Subcutaneous abdominal adipose tissue (tissue), 5 donors: ENCODE measurements around the gene CTBP2.
A peak's percentile ranks its signal among the peaks of the same experiment; 100 is the strongest.
"Not testable (repeated sequence)": the region's sequence is repeated elsewhere in the genome, so short reads cannot be mapped to it uniquely, and the experiment has no call there.

Experiments
- H3K27ac ChIP-seq: one replicate; pipeline ENCODE4 v1.7.0; 2013; ENCODE audit warnings: low read depth, mild to moderate bottlenecking, inconsistent platforms, low read length, moderate library complexity
- H3K27me3 ChIP-seq, 5 donors: one replicate each; pipeline ENCODE4 v1.7.0; 2013; ENCODE audit warnings: low read length in 5 of 5, inconsistent platforms in 1 of 5; ENCODE audit not compliant: control insufficient read depth in 5 of 5, insufficient read depth in 4 of 5
- H3K36me3 ChIP-seq, 5 donors: one replicate each; pipeline ENCODE4 v1.7.0; 2013; ENCODE audit warnings: low read length in 5 of 5; ENCODE audit not compliant: control insufficient read depth in 5 of 5, insufficient read depth in 5 of 5
- H3K4me1 ChIP-seq, 5 donors: one replicate each; pipeline ENCODE4 v1.7.0; 2013; ENCODE audit warnings: low read length in 5 of 5, mild to moderate bottlenecking in 3 of 5, moderate library complexity in 1 of 5; ENCODE audit not compliant: control insufficient read depth in 5 of 5, insufficient read depth in 5 of 5
- H3K4me3 ChIP-seq, 5 donors: one replicate each; pipeline ENCODE4 v1.7.0; 2013; ENCODE audit warnings: low read length in 5 of 5, low read depth in 1 of 5
- H3K9ac ChIP-seq, 5 donors: one replicate each; pipeline ENCODE4 v1.7.0; 2013; ENCODE audit warnings: low read length in 5 of 5, mild to moderate bottlenecking in 4 of 5, moderate library complexity in 3 of 5
- H3K9me3 ChIP-seq, 5 donors: one replicate each; pipeline ENCODE4 v1.7.0; 2013; ENCODE audit warnings: low read length in 5 of 5; ENCODE audit not compliant: control insufficient read depth in 5 of 5
- donor health status: healthy.
- donor health status: healthy.
- donor health status: healthy.
- donor health status: healthy.
- donor health status: healthy.

The CTBP2 gene

DNA sequence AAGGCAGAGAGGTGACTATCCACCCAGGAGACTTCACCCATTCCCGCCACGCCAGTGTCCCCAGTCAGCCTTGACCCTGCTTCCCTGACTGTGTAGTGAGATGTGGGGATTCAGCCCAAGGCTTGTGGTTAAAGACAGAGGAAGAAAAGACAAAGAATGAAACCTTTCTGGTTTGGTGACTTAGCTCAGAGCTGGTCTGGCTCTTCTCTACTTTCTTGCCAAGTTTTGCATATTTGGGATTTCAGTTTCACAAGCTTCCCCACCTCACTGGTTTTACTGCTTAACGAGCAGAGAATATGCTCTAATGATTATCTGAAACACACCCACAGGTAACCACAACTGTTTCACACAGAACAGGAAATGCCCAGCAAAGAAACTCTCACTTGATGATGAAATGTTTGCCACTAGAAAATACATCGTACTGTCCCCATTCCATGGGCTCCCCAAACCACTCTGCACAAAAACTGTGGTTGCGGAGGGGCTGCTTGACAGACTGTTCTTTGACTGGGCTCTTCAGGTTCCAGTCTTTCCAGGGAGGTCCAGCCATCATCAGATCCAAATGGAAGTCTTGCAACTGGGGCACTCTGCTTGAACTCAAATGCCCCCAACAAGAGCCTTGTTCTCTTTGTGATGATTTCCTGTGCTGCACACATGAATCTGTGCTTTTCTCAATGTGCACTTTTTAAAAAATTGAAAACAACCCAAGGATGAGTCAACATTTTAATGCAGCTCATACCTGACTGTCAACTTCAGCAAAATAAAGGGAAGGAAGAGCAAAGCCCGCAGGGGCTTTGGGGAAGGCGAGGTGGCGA, 95.5 kb downstream of the CTBP2 start:
- Histone ChIP-seq H3K27ac (no peak overlapping the region), H3K4me3 (no peak overlapping the region), H3K27me3 (no peaks in the 10 kb centered on the region), H3K9ac (no peak overlapping the region), H3K4me1 (peaks cover 19 to 60% (median 48%) of the 10 kb centered on the region in 5 donors), H3K9me3 (no peaks in the 10 kb centered on the region), H3K36me3 (peaks cover 0 to 5% (median 4%) of the 10 kb centered on the region in 5 donors)

DNA sequence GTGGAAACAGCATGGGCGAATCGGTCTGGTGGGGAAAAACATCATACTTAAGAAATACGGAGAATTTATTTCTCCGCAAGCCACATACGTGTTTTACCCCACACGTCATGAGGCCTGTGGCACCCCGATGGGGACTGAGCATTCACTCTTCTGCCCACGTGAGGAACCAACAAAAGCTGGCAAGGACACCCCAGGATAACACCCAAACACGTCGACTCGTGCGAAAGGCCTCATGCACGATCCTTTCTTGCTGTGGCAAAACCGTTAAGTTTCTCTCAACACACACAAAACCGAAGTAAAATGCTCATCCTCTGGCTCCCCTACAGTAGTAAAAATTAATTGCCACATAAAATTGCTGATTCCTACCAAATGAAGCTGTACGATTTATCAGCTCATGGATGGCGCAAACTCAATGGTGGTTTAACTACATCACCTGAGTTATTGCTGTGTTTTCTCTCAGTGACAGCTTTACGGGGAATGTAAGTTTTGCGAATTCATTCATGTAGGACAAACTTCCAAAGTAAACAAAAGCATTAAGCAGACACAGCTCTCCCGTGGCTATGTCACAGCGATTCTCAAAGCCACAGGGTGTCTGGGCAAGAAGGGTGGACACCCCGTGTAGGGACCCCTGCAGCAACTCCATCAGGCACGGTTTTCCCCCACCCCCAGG, 97.0 kb downstream of the CTBP2 start:
- H3K36me3 ChIP-seq = peaks cover 0 to 5% (median 4%) of the 10 kb centered on the region in 5 donors
- no peak overlapping the region for H3K9ac ChIP-seq
- H3K4me3 ChIP-seq = no peak overlapping the region
- H3K4me1 ChIP-seq = peaks cover 21 to 75% (median 62%) of the 10 kb centered on the region in 5 donors
- no peak overlapping the region for H3K27ac ChIP-seq
- H3K27me3 ChIP-seq = no peaks in the 10 kb centered on the region
- H3K9me3 ChIP-seq = no peaks in the 10 kb centered on the region

DNA sequence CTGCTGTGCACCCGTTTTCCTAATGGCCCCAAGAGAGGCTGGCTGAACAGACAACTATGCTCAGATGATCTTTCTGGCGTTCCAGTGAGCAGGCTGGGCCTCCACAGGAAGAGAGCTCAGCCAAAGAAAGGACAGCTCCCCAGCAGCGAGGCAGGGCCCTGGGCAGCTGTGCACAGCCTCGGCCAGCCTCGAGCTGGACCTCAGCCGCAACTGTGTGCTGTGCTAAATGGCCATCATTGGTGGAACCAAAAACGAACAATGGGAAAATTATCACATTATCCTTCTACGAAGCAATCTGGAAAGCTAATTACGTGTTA, 97.5 kb downstream of the CTBP2 start:
- H3K4me1 ChIP-seq = peaks cover 25 to 80% (median 67%) of the 10 kb centered on the region in 5 donors
- no peak overlapping the region for H3K9ac ChIP-seq
- no peaks in the 10 kb centered on the region for H3K9me3 ChIP-seq
- no peak overlapping the region for H3K27ac ChIP-seq
- H3K4me3 ChIP-seq = no peak overlapping the region
- H3K36me3 ChIP-seq = peaks cover 0 to 5% (median 4%) of the 10 kb centered on the region in 5 donors
- H3K27me3 ChIP-seq = no peaks in the 10 kb centered on the region

DNA sequence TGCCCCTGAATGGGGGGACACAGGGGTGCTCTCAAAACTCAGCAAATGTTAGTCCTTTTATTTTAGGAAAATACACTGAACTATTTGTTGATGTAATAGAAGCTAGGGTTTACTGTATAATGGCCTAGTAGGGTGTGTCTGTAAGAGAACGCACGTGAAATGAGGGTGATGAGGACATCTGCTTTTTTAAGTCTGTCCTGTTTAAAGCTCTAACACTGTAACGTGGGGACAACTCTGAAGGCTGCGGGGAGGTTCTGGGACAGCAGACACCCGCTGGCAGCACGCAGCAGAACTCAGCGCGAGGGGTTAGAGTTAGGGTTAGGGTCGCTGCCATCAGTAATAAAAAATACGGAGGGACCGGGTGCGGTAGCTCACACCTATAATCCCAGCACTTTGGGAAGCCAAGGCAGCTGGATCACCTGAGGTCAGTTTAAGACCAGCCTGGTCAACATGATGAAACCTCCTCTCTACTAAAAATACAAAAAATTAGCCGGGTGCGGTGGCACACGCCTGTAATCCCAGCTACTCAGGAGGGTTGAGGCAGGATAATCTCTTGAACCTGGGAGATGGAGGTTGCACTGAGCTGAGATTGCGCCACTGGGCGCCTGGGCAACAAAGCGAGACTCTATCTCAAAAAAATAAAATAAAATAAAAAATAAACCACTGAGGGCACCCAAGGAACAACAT, 98.0 kb downstream of the CTBP2 start:
- H3K4me1 ChIP-seq = peaks cover 29 to 85% (median 72%) of the 10 kb centered on the region in 5 donors

DNA sequence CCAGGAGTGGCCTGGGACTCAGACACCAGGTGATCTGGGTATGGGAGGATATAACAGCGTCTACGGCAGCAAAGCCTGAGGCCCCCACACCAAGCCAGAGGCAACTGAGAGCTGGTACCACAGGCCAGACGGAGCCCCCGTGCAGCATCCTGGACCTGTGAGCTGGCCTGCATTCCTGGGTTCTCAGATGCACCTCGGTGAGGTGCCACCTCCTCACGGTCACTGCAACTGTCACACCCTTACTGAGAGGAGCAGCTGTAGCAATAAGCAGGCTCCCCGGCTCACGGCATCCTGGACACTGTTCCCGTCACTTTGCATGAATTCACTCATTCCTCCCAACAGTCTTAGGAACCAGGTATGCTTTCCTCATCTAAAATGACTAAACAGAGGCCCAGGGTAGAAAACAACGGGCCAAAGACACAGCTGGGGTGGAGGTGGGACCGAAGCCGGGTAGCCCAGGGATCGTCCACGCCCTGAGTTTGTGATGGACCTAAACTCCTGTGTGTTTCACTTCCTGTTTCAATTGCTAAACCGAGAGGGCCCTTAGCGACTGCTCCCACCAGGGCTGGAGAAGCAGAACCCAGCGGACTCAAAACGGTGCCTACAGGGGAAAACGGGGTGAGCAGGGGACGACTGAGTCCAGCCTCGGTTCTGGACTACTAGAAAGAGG, 98.7 kb downstream of the CTBP2 start:
- Histone ChIP-seq H3K9ac (peak overlapping the region in 1 of 5 donors; percentile 2), H3K36me3 (peaks cover 0 to 5% (median 4%) of the 10 kb centered on the region in 5 donors), H3K27ac (no peak overlapping the region), H3K4me1 (peaks cover 34 to 92% (median 79%) of the 10 kb centered on the region in 5 donors), H3K27me3 (no peaks in the 10 kb centered on the region), H3K4me3 (peak overlapping the region in 3 of 5 donors; percentile 9 to 34 (median 15)), H3K9me3 (no peaks in the 10 kb centered on the region)

More for the DNA sequence above, 98.0 kb downstream of the CTBP2 start:
- peaks cover 0 to 5% (median 4%) of the 10 kb centered on the region in 5 donors for H3K36me3 ChIP-seq
- no peaks in the 10 kb centered on the region for H3K27me3 ChIP-seq
- H3K9me3 ChIP-seq = no peaks in the 10 kb centered on the region
- no peak overlapping the region for H3K4me3 ChIP-seq
- no peak overlapping the region for H3K9ac ChIP-seq
- no peak overlapping the region for H3K27ac ChIP-seq

DNA sequence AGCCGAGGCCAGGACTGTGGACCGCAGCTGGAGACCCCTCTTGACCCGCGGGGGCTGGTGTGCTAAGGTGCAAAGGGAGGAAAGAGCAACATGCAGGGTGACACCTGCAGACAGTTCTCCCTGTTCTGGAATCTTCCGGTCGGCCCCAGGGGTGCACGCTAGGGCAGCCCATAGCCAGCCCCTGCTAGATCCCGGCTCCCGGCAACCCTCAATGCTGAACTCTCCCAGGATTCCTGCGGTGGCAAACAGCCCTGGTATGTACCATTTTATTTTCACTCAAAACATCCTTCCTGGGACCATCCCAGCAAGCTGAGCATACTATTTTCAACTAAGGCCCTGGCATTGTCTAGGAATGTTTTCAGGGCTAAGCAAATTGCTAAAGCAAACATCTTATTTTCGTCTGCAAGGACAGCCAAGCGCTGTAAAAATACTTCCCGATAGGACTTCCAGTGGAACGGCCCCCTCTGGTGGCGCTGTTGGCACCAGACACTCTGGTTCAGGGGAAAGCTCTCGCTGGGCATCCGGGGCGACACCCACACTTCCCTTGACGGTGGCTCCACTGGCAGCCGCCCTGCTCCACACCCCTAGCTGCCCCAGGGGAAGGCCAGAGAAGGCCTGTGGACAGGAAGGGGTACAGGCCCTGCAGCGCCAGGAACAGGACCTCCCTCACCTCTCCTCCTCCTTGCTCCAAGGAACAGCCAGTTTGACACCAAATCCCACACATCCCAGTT, 99.4 kb downstream of the CTBP2 start:
- peak overlapping the region in 4 of 5 donors; percentile 2 to 56 (median 24) for H3K4me3 ChIP-seq
- no peaks in the 10 kb centered on the region for H3K36me3 ChIP-seq
- no peak overlapping the region for H3K27ac ChIP-seq
- no peaks in the 10 kb centered on the region for H3K9me3 ChIP-seq
- no peaks in the 10 kb centered on the region for H3K27me3 ChIP-seq
- H3K9ac ChIP-seq = peak overlapping the region in 1 of 5 donors; percentile 2
- peaks cover 40 to 93% (median 85%) of the 10 kb centered on the region in 5 donors for H3K4me1 ChIP-seq

DNA sequence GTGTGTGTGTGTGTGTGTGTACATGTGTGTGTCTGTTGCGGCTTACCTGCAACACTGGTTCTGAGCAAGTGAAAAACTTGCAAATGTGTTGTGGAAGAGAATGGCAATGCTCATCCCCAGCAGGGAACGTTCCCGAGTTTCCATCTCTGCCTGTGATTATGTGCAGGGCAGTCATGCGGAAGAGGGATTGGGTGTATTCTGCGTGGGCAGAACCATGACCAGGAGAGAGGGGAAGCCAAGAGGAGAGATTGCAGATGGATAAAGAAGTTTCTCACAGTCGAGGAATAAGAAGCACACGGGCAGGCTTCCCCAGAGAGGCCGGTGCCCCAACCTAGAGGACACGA, 99.9 kb downstream of the CTBP2 start:
- Histone ChIP-seq H3K36me3 (no peaks in the 10 kb centered on the region), H3K27ac (no peak overlapping the region), H3K4me1 (peaks cover 41 to 93% (median 87%) of the 10 kb centered on the region in 5 donors), H3K4me3 (peak overlapping the region in 2 of 5 donors; percentile 2 to 56), H3K9ac (no peak overlapping the region), H3K9me3 (no peaks in the 10 kb centered on the region), H3K27me3 (no peaks in the 10 kb centered on the region)

DNA sequence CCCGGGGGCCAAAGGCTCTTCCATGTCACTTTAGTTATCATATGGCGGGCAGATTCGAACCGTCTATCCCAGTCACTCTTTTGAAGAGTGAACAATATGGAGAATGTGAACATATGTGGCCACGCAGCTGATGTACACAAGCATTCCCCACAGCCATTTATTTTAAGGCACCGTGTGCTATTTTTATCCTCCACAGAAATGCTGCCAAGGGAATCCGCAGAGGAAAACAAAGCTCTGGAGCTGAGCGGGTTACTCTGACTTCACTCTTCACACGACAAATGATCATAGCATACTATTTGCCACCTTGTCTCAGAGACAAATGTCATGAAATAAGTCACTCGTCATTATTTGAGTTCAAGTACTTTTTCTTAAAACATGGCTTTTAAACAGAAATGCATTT, 100.3 kb downstream of the CTBP2 start:
- peak overlapping the region; percentile 89 for H3K27ac ChIP-seq
- peak overlapping the region in 1 of 5 donors; percentile 2 for H3K4me3 ChIP-seq
- H3K9me3 ChIP-seq = no peaks in the 10 kb centered on the region
- no peak overlapping the region for H3K9ac ChIP-seq
- peaks cover 40 to 93% (median 87%) of the 10 kb centered on the region in 5 donors for H3K4me1 ChIP-seq
- H3K36me3 ChIP-seq = no peaks in the 10 kb centered on the region
- H3K27me3 ChIP-seq = no peaks in the 10 kb centered on the region

DNA sequence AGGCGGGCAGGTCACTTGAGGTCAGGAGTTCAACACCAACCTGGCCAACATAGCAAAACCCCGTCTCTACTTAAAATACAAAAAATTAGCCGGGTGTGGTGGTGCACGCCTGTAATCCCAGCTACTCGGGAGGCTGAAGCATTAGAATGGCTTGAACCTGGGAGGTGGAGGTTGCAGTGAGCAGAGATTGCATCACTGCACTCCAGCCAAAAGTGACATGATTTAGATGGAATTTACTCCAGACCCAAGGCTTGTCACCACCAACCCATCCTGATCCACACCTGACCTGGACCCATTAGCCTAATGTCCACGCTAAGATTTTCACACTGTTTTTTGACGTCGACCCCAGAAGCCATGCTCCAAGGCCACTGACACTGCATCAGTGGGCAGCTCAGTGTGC, 101.0 kb downstream of the CTBP2 start:
- H3K9me3 ChIP-seq, H3K4me3 ChIP-seq, H3K27me3 ChIP-seq, H3K36me3 ChIP-seq, H3K9ac ChIP-seq: not testable (repeated sequence)
- peaks cover 38 to 93% (median 82%) of the 10 kb centered on the region in 5 donors for H3K4me1 ChIP-seq
- H3K27ac ChIP-seq = peak overlapping the region; percentile 89
